ENCODE measurements around the gene RNF208.

Gene RNF208

GRCh38 chr9:137172901-137173795, 48.9 kb downstream of the RNF208 start:
- DNase-seq = no peak

- DNase-seq = no peak
These were observed 50.7 kb downstream of the RNF208 start for GRCh38 chr9:137171149-137171900.

- DNase-seq = no peak
These were observed 51.4 kb downstream of the RNF208 start for GRCh38 chr9:137170486-137171148.

Measured in CD4-positive, alpha-beta T cell treated with Interleukin-6 for 4 hours (primary cell).